NCI-H2227 (cell line): ENCODE results near the gene GPR156.

Source experiments
- DNase-seq: peaks from one replicate; lab custom pipeline; 2025; ENCODE audit not compliant: unreplicated experiment; lab: John Stamatoyannopoulos, UW

The GPR156 gene

DNA sequence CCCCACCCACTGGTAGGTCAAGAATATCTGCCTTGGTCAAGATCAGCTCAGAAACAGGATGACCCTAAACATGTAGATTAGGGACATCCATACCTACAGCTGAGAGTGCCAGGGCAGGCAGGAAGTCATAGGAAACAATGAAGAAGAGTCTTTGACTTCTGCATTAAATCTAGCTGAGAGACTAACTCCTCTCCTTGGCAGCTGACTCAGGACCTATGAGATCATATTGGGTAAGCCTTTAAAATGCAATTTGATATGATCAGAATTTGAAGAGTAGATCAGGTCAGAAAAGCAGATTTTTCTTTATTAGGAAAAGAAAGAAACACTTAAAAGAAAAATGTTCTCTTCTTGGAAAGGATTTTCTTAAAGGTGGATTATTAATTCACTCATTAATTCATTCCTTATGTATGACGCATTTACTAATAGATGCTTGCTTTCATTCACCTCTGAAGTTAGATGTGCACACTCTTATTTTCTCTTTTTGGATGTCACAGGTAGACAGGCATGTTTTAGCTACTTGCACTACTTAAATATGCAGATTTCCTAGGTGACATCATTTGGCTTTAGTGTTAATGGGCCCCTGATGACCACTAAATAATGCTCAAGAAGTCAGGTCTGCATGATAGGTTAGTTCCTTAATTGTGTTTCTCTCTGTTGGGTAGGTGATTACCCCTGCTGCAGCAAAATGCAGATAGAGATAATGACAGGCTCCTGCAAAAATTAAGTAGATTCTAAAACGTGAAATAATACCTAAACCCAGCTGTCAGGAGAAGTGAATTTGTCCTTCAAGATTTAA, 155.1 kb downstream of the GPR156 start:
- no peak for DNase-seq

DNA sequence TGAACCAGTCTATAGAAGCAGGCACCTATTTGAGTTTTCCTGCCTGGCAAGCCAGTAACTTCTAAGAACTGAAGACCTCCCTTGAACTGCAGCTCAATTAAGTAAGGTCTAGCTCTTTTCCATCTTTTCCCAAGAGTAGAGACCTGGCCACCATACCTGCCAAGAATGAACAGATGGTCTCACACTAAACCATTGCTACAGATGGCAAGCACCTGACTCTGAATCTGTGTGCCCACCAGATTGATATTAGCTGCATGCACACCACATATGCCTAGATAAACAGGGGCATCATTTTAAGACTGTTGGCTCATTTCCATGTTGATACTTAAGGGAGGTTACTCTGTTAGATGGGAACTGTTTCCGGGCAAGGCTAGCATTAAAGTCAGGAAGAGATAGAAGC, 156.0 kb downstream of the GPR156 start:
- no peak for DNase-seq

DNA sequence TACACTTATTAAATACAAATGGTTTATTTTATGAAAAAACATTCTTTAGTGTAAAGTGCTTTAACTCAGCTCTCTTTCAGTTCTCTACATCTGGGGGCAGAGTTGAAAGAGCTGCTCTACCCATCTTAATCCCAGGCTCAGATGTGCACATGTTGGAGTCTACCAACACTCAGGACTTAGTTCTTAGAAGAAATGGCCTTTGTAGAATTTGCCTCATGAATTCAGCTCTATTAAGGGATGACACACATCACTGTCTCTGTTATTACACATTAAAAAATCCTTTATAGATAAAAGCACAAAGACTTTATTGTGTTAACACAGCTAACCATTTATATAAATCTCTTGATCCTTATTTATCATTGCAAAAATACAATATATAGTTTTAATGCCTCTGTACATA, 159.0 kb downstream of the GPR156 start:
- no peak for DNase-seq

DNA sequence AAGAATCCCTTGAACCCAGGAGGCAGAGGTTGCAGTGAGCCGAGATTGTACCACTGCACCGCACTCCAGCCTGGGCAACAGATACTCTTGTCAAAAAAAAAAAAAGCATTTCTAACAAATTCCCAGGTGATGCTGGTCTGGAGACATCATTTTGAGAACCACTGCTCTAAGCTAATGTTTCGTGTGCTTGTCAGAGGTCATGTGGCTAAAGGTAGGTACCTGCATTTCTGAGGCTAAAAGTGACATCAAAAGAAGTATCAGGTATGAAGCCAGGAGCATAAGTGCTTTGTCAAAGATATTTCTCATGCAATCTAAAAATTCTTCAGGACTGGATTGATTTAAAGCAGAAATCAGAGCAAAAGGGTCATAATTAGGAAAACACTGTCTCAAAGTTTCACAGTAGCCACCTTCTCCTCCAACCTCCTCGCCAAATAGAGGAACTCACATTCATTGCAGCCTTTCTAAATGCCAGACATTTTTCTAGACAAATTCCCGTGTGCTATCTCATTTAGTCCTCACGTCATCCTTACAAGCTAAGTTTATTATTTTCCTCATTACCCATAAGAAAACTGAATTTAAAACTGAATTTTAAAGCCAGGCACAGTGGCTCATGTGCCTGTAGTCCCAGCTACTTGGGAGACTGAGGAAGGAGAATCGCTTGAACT, 165.0 kb downstream of the GPR156 start:
- no peak for DNase-seq
